GM20431 (cell line): Measurements from ENCODE around the gene KCNK17.

Source experiments
- in situ Hi-C: fragments of 300-500 bp; cut with MseI, MboI; formaldehyde crosslinking; loops from one replicate; pipeline ENCODE4 v1.15.0; 2020; ENCODE audit warnings: low sequenced_read_pairs; ENCODE audit not compliant: unreplicated experiment

The KCNK17 gene, protein sequence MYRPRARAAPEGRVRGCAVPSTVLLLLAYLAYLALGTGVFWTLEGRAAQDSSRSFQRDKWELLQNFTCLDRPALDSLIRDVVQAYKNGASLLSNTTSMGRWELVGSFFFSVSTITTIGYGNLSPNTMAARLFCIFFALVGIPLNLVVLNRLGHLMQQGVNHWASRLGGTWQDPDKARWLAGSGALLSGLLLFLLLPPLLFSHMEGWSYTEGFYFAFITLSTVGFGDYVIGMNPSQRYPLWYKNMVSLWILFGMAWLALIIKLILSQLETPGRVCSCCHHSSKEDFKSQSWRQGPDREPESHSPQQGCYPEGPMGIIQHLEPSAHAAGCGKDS

DNA sequence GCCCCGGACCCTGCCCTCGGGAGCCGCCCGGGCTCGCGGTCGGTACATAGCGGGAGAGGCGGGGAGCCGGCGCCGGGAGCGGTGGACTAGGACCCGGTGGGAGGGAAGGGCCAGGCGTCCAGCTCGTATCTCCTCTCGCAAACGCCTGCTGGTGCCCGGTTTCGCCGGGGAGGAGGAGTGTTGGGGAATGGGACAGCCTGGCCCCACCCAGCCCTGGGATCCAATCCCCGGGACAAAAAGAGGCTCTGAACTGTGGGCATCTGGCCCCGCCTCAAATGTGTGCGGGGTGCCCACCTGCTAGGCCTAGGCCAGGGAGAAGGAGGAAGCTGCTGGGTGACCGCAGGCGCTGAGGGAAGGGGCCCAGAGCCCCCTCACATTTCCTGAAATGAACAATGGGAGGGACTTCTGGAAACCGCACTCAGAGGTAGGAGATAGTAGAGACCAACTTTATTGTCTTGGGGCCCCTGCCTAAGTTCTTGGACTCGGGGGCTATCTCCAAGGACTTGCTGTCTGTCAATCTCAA is at the start of gene KCNK17:
Gene KCNK17, minus strand, starts transcription at position 147 of the 523 bp plus-strand sequence. Its CDS starts 99 bp downstream, at position 48.
- in situ Hi-C loops: loop anchor here (25.0 kb wide), 1 partner anchor 327 kb away; no protein-coding TSS in a partner anchor

DNA sequence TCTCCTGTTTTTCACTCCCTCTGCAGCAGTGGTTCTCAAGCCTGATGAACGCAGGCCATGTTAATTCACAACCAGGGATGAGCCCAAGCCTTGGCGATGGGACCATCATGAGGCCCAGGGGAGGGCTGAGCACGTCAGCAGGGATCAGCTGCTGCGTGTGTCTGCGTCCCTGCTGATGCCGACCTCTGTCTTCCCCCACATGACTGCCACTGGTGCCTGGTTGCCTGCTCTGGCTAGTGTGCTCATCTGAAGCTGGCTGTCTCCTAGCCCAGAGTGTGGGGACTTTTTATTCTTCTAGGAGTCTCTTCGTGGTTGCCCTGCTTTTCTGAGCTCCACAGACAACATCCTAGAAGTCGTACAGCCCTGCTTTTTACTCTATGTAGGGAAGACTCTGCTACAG is 49.1 kb upstream of the KCNK17 start:
- in situ Hi-C loops: loop anchor here (10.0 to 25.0 kb wide), 2 partner anchors 532 to 949 kb away; no protein-coding TSS in a partner anchor

DNA sequence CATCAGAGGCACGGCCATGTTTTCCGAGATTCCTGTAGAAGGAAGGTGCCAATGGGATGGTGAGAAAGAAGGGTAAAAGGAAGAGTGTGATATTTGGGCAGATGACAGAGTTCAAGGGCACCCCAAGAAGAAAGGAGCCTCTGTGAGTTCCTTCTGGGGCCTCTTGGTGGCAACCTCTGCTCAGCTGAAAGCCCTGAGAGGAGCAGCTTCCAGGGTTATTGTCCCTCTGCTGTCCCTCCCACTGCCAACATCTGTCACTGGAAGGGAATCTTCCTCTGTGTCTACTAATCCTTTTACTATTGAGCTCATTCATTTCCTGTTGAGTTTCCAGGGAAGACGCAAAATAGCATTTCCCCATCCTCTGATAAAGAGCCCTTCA is 48.3 kb upstream of the KCNK17 start:
- in situ Hi-C loops: loop anchor here (10.0 to 25.0 kb wide), 2 partner anchors 532 to 950 kb away; no protein-coding TSS in a partner anchor

DNA sequence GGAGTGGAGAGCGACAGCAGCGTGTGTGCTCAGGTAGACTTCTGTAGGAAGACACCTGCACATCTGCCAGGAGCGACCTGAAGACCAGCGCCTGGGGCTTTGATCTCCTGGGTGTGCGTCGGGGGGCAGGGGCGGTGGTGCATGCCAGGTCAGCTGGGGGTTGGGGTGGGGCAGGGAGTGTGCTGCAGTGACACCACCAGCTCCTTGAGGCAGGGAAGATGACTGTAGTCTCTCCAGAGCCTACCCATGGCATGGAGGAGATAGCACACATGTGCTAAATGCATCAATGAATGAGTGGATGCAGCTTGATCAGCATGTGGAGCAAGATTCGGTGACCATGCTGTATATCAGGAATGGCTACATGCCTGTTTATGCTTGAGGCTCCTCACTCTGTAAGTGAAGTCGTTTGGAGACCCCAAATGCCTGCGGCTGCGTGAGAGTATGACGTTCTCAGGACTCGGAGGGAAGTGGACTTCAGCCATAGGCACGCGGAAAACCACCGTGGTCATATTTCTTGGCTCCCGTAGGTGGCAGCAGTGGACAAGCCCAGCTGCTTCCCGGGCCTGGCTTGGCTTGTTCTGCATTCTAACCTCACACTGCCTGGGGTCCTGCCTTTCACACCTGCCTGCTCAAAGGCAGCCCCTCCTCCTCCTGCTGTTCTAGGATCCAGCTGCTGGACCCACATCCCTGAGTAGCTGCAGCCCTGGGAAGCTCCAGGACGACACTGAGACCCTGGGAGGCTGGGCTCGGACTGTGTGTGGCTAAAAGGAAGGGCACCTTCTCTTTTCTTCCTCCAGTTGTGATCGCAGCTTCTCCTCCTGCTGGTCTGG is 47.7 kb upstream of the KCNK17 start:
- in situ Hi-C loops: loop anchor here (10.0 to 25.0 kb wide), 2 partner anchors 533 to 950 kb away; no protein-coding TSS in a partner anchor

DNA sequence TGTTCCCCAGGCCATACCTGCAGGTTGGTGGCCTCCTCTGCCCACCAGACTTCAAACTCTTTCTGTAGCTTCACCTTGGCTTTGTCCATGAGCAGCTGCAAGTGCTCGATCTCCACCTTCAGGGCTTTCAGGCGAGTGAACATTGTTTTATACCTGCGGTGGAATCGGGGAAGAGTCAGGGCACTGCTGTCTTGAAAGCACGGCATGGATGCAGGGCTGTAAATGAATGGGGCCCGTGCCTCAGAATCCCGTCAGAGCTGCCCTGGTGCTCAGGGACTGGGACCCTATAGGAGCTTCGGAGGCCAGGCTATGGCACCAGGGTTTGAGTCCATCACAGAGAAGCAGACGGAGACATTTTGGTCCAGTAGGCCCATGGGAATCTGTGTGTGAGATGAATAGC is 46.2 kb upstream of the KCNK17 start:
- in situ Hi-C loops: loop anchor here (10.0 to 25.0 kb wide), 2 partner anchors 534 to 952 kb away; no protein-coding TSS in a partner anchor

DNA sequence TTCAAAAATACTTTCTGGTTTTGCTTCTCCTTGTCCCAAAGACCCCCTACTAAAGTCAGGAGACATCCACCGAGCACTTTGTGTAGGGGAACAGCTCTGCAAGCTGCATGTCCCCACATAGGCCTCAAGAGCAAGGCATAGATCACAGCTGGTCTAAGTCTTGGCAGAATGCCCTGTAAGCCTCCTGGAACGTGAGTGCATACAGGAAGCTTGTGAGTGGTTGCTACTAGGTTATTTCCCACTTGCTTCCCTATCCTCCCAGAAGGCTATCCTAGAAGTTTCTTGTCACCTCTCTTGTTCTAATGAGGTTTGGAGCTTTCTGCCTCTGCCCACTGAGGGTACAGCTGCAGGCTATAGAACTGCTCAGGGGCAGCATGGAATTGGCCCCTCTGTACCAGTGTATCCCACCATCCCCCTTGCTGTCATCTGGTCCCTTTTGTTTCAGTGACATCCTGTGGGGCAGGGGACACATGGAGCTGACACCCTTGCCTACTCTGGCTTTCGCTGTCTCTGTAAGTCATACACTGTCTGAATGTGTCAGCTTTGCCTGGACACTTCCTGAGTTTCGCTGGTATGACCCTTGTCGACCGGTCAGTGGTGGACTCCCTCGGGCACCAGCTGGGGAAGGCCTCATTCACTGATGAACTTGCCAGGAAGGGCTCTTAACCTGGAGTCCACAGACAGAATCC is 43.9 kb upstream of the KCNK17 start:
- in situ Hi-C loops: loop anchor here (25.0 kb wide), 1 partner anchor 954 kb away; no protein-coding TSS in a partner anchor

DNA sequence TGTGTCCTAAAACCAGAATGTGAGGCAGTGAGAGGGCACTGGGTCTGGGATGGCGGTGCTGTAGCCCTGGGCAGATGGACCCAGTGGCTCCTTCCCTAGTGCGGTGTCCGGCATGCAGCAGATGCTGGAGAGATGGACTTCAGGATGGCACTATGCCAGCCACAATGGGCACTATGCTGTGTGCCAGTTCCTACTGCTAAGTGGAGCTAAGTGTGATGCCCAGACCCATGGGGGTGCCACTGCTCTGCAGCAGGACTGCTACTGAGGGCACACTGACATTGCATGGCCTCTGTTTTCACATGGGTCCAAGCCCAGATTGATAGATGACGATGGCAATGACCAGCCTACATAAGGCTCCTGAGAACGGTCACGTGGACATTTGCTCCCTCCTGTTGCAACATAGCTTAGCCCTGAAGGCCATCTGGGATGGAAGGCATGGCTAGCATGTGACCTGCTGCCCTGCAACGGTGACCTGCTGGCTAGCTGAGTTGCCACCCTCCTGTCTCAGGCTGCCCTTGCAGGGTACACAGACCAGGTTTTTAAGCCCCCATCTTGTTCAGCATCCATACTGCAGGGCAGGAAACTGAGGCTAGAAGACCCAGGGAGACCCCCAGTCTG is 39.6 kb upstream of the KCNK17 start:
- in situ Hi-C loops: loop anchor here (25.0 kb wide), 1 partner anchor 958 kb away; no protein-coding TSS in a partner anchor

DNA sequence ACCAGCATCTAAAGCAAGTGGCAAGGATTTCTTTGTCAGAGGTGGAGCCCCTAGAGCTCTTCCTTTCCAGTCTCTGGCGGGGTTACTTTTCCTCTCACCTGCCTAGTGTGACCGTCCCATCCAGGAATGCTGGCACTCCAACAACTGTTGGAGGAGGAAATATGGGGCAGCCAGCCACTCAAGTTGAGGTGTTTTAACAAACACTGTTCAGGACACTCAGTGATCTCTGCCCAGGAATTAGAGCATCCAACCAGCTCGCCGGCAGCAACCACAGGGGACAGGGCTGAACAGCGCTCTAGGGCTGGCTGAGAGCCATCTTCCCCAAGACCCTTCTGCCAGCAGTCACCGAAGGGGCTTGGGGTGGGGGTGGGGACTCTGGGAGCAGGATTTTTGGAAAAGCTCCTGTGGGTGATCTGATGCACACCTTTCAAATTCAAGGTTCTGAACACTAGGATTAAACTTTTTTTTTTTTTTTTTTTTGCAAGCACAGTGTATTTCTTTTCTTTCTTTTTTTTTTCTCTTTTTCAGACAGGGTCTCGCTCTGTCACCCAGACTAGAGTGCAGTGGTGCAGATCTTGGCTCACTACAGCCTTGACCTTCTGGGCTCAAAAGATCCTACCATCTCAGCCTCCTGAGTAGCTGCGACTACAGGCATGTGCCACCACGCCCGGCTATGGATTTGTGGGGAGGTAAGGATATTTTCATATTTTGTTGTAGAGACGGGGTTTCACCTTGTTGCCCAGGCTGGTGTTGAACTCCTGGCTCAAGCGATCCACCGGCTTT is 36.7 kb upstream of the KCNK17 start:
- in situ Hi-C loops: loop anchor here (25.0 kb wide), 1 partner anchor 961 kb away; no protein-coding TSS in a partner anchor

DNA sequence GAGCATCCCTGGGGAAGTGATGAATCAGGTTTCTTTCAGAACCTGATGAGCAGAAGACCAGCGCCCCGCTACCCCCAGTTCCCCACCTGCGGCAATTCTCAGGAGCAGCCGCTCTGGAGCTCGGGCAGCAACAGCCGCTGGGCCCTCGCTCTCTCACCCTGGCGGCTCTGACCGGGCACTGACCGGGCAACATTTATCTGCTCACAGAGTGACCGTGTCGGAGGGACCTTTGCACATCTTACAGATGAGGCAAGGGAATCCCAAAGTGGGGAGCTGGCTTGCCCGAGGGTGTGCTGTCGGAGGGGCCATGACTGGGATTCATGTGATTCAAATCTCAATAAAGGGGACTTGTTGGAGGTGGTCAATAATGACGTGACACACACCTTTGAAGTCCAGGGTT is 34.5 kb upstream of the KCNK17 start:
- in situ Hi-C loops: loop anchor here (25.0 kb wide), 1 partner anchor 1489 kb away; no protein-coding TSS in a partner anchor

DNA sequence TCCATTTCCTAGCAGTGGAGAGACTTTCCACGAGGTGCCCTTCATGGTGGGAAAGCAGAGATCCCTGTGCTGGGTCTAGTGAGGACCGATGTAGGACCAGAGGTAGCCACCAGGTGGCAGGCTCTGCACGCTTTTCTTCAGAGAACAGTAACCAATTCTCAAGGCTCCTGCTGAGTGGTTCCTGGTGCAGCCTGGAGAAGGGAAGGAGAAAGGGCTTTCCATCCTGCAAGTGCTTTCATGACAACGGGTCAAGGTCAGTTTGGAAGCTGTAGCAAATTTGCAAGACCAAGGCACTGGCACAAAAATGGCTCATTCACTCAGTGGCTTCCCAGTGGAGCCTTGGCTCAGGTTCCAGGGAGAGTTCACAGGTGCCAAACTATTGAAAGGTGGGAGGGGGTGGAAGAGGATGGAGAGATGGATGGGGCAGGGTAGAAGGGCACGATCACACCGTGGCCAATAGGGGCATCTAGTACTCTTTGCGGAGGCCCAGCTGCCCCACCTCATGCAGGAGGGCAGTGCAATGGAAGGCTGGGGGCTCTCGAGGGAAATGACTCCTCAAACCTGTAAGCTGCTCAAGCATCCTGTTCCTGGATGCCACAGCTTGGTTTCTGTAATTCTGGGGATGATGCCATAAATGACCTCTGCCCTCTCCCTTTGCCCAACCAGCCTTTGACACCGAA is 33.8 kb upstream of the KCNK17 start:
- in situ Hi-C loops: loop anchor here (25.0 kb wide), 1 partner anchor 1489 kb away; no protein-coding TSS in a partner anchor

DNA sequence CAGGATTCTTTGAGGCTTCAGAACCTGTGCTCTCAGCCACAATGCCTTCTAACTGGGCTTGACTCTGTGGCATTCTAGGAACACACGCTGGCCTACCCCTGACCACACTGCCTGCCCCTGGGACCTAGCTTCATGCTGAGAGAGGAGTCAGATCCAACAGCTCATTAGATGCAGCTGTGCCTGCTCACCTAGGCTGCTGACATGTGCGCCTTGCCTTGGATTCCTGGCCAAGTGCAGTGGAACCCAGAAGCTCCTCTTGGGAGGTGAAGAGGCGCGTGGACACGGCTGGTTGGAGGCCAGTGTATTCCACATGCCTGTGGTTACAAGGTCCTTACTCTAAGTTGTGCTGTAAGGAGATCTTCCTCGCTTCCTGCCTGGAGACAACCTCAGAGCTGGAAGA is 33.0 kb upstream of the KCNK17 start:
- in situ Hi-C loops: loop anchor here (25.0 kb wide), 1 partner anchor 1490 kb away; no protein-coding TSS in a partner anchor

DNA sequence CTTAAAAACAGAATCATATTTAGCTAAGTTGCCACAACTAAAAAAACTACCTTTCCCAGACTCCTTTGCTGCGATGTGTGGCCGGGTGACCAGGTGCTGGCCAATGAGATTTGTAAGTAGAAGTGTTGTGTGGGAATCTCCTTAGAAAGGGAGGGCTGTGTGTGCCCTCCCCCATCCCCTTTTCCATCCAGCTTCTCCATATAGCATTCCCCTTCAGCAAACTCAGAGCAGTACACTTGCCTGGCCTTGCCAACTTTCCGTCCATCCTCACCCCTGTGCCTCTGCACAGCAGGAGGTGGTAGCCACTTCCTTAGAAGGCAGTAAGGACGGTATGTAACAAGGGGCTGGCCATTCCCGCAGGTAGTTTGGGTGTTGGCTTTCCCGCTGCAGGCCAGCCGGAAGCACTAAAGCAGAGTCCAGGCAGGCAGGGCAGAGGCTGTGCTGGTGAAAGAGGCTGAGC is 30.6 kb upstream of the KCNK17 start:
- in situ Hi-C loops: loop anchor here (25.0 kb wide), 1 partner anchor 1492 kb away; no protein-coding TSS in a partner anchor

DNA sequence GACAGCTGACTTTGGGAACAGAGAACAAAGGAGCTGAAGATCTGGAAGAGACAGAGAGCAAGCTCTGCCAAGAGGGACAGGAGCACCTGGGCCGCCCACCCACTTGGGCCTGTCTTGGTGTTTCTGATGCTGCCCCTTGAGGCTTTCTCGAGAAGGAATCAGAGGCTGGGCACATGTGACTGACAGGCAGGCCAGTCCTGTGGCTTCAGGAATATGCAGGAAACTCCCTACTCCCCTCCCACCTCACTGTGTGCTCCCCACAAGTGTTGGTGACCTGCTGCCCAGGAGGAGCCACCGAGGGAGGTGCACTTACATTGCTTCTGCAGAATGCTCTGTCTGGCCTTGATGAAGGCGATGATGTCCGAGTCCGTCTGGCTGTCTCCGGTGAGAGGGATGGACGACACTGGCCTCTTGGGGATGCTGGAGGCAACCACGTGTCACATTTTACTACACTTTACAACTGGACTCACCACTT is 29.2 kb upstream of the KCNK17 start:
- in situ Hi-C loops: loop anchor here (25.0 kb wide), 1 partner anchor 1494 kb away; no protein-coding TSS in a partner anchor

DNA sequence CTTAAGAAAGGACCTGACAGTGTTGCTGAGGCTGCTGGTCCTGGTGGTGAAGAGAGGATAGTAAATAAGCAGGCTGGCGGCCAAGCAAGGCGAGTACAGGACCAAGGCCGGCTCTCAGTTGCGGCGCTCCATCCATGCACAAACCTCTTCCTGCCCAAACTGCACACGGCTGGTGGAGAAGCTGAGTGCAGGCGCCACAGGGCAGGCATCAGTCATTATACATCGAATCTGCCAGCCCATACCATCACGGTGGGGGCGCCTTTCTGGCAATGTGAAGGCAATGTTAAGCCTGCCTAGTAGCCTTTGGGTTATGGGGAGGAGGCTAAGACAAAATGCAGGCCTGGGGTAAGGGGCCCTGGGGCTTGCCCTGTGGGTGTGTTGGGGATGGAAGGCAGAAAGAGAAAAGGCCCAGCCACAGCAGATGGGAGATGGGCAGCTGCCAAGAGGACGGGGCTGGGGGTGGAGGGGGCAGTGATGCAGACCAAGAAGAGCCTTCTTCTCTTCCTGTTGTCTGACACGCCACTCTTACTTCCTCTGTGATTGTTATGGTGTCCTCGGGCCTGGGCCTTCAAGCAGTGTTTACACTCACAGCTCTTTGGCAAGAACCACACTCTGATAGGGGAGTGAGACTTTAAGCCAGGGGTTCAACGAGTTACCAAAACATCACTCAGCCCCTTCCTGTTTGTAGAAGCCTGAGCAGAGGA is 28.6 kb upstream of the KCNK17 start:
- in situ Hi-C loops: loop anchor here (25.0 kb wide), 1 partner anchor 1494 kb away; no protein-coding TSS in a partner anchor

DNA sequence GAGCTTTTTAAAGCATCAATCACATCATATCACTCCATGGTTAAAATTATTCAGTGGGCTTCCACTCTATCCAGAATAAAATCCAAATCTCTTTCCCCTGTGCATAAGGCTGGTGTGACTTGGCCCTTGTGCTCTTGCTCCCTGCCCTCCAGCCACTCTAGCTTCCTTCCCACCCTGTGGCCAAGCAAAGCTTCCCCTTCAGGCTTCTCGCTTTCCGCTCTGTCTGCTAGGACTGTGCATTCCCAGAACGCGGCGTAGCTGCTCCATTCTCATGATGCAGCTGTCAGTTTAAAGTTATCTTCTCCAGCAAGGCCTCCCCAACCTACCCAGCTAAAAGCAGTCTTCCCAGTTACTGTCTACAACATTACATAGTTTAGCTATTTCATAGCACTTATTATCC is 27.7 kb upstream of the KCNK17 start:
- in situ Hi-C loops: loop anchor here (25.0 kb wide), 1 partner anchor 1495 kb away; no protein-coding TSS in a partner anchor

DNA sequence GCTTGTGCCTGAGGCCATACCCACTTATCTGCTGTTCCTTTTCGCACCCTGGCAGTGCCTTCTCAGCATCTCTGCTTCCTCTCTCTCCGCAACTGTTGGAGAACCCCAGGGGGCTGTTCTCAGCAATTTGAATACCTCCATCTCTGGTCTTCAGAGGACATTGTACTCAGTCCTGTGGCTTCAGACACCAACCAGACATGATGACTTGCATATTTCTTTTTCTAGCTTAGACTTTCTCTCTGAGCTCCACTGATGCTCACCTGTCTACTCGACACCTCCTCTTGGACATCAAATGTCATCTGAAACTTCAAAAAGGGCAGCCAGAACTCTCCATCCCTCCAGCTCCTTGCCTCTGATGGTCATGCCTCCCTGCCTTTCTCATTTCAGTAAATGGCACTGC is 27.1 kb upstream of the KCNK17 start:
- in situ Hi-C loops: loop anchor here (25.0 kb wide), 1 partner anchor 1496 kb away; no protein-coding TSS in a partner anchor
